RWPE1 (cell line): ENCODE results near the gene MED4.

ENCODE experiments used
- CTCF ChIA-PET: fragments of 350-600 bp; sonication (Branson Sonifier 250); formaldehyde crosslinking; extraction: SDS; loops from one replicate; lab custom pipeline; 2021; lab: Yijun Ruan, JAX
- POLR2A ChIA-PET: fragments of 400-600 bp; formaldehyde crosslinking; extraction: SDS; loops from one replicate; lab custom pipeline; 2020; ENCODE audit warnings: antibody characterized with exemption; ENCODE audit not compliant: low non-redundant PET; lab: Yijun Ruan, JAX
- DNase-seq: peaks from one replicate; pipeline ENCODE4 v3.0.0; 2012; ENCODE audit warnings: low spot score
- H3K27ac ChIP-seq: fragments of 450-650 bp; 2 replicates; pipeline ENCODE4 v1.5.1; 2017
- CTCF ChIP-seq: fragments of 450-650 bp; conservative IDR thresholded peaks from 2 replicates; pipeline ENCODE4 v1.5.1; 2017; ENCODE audit warnings: low read depth, mild to moderate bottlenecking

MED4 gene

GRCh38 chr13:48097793-48098192 is 2.9 kb upstream of the MED4 start:
- no peak overlapping the region for H3K27ac ChIP-seq
- ChIA-PET CTCF (no interaction called here), POLR2A (no interaction called here)
- no peak for TF ChIP-seq CTCF
- no peak for DNase-seq

DNA sequence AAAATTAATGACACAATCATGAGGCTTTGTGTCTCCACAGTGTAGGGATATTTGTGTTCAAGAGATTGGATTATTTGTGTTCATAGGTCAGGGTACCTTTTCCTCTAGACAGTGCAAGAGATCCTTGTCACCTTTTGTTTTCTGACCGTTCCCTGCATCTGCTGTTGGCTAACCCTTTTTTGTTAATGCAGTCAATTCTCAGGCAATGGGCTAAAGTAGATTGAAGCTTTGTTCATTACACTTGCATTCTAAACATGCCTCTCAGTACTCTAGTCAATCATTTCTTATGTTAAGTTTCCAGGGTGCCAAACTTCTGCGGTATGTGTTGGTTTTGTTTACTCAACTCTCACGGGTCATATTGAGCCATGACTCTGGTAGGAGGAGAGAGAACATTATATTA is 1.8 kb upstream of the MED4 start:
- CTCF ChIA-PET, result interaction anchor here (0.6 kb wide), 1 partner anchor 30 kb away, joined by 3 read pairs; no protein-coding TSS in a partner anchor
- no peak for DNase-seq
- TF ChIP-seq CTCF, result no peak

DNA sequence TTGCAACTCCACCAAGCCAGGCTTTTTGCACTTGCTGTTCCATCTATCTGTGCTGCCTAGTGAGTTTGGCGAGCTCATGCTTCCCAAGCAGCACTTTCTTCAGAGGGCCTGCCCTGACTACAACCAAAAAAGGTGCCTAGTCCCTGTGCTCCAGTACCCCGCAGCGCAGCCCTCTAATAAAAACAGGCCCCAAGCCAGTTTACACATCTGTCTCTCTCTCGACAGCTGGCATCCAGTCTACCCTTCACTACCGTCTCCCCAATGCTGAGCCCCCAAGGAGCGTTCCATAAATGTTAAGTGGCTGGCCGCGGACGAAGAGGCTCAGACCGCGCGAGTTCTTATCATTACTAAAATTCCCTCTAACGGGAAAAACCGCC is 512 bp downstream of the MED4 start:
- ChIA-PET CTCF (interaction anchor here (0.6 to 1.9 kb wide), 23 partner anchors 9 to 320 kb away, joined by 3 to 16 read pairs (median 4); partner anchors contain the start of genes ITM2B and NUDT15), POLR2A (interaction anchor here (0.6 to 1.2 kb wide), 2 partner anchors 93 to 215 kb away, joined by 3 to 4 read pairs; partner anchors contain the start of gene SUCLA2)
- H3K27ac ChIP-seq, result peak overlapping the region; percentile 71
- TF ChIP-seq CTCF, result no peak
- peak; percentile 23 for DNase-seq

More for the DNA sequence above, 1.8 kb upstream of the MED4 start:
- H3K27ac ChIP-seq, result no peak overlapping the region
- POLR2A ChIA-PET, result no interaction called here

DNA sequence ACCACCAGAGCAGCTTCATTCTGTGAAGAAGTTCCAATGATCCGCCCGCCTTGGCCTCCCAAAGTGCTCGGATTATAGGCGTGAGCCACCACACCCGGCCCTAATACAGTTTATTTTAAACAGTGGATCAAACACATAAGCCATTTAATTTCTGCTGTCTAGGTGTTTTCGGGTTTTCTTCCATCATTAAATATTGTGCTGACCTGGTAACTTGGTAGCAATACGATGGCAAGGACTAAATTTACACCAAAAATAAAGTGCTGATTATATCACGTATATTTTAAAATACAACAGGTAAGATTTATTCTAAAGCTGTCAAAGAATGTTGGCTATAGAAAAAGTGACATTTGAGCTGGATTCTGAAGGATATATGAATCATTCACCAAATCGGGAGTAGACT is 1.3 kb downstream of the MED4 start:
- ChIA-PET CTCF (interaction anchor here (0.7 to 0.8 kb wide), 2 partner anchors 143 to 278 kb away, joined by 3 to 4 read pairs; no protein-coding TSS in a partner anchor), POLR2A (interaction anchor here (0.6 kb wide), 1 partner anchor 216 kb away, joined by 3 read pairs; no protein-coding TSS in a partner anchor)
- no peak for DNase-seq
- TF ChIP-seq CTCF, result no peak
- H3K27ac ChIP-seq, result no peak overlapping the region

- H3K27ac ChIP-seq, result no peak overlapping the region
- CTCF ChIA-PET, result no interaction called here
- POLR2A ChIA-PET, result no interaction called here
- no peak for TF ChIP-seq CTCF
- DNase-seq, result no peak
These were observed 8.6 kb downstream of the MED4 start for GRCh38 chr13:48086272-48086671.

DNA sequence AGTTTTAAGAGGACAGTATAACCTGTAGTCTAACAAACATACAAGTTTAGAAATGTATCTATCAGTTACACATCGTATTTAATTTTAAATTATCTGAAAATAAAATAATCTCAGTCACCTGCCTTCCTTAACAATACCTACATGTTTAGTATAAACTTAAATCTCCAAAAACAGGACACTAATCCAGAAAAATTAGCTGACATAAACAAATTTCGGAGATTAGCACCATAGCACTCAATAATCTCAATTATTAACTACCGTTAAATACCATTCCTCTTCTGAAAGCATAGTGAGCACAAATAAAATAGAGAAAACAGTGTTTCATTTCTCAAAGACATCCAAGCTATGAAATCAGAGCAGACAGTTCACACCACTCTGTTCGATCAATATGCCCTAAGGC is 13.2 kb downstream of the MED4 start:
- CTCF ChIA-PET, result interaction anchor here (0.6 kb wide), 1 partner anchor 99 kb away, joined by 4 read pairs; no protein-coding TSS in a partner anchor
- POLR2A ChIA-PET, result no interaction called here
- TF ChIP-seq CTCF, result no peak
- DNase-seq, result no peak
- no peak overlapping the region for H3K27ac ChIP-seq
